HG03442 (cell line): ENCODE data around the gene STX8.
"Not testable (repeated sequence)": the region's sequence is repeated elsewhere in the genome, so short reads cannot be mapped to it uniquely, and the experiment has no call there.

Source experiments
- ATAC-seq: cut with Tn5 transposase; IDR thresholded peaks from one replicate; pipeline ENCODE4 v1.9.1; 2021; ENCODE audit warnings: mild to moderate bottlenecking, moderate library complexity; ENCODE audit not compliant: unreplicated experiment

The STX8 gene

GRCh38 chr17:9355231-9355630 lies 220.4 kb downstream of the STX8 start:
- ATAC-seq, result not testable (repeated sequence)

DNA sequence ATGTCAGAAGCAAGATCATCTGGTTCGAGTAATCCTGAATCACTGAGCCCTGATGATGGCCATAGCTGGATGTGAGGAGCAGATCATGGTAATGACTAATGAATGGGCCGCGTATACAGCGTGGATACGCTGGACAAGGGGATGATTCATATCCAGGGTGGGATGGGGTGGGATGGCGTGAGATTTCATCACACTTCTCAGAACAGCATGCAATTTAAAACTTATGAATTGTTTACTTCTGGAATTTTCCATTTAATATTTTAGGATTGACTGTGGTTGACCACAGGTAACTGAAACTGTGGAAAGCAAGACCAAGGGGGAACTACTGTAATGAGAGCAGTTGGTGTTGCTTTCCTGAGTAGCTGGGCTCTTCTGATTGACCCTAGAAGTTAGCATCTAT lies 225.5 kb downstream of the STX8 start:
- no peak for ATAC-seq

DNA sequence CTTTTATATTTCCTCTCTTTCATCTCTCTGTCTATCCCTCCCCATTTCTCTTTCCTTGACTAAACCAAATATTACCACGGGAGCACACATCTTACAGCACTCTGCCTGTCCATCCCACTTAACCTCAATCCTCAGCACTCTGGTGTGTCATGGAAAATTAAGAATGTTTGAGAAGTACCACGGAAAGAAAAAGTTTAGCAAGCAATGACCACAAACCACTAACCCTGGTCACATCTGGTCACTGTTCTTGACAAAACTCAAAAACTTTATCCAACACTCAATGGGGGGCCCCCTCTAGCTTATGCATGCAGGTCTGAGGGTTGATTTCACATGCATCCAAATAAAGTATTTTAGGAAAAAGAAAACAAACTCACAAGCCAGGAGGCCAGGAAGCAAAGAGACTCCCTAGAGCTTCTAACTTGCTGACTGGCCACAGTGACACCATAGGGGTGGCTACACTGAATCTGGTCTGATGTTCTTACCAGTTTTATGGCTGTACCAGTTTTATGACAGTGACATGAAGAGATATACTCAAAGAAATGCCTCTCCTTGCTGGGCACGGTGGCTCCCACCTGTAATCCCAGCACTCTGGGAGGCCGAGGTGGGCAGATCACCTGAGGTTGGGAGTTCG lies 229.2 kb downstream of the STX8 start:
- ATAC-seq, result no peak

GRCh38 chr17:9343516-9343915 lies 232.1 kb downstream of the STX8 start:
- ATAC-seq, result no peak

DNA sequence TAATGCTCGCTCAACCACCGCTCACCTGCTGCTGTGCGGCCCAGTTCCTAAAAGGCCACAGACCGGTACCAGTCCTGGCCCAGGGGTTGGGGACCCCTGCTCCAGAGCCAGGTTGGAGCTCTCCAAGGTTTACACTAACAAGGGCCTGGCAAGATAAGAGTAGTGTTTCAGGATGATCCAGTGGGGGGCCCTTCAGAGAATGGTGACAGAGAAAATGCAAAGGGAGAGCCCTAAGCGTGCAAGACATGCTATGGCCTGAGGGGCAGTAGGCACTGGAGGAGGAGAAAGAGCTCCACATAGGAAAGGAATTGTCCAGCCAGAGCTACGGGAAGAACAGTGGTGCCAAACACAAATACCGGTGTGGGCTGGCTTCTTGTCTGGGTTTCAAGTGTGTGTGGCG lies 233.4 kb downstream of the STX8 start:
- no peak for ATAC-seq

DNA sequence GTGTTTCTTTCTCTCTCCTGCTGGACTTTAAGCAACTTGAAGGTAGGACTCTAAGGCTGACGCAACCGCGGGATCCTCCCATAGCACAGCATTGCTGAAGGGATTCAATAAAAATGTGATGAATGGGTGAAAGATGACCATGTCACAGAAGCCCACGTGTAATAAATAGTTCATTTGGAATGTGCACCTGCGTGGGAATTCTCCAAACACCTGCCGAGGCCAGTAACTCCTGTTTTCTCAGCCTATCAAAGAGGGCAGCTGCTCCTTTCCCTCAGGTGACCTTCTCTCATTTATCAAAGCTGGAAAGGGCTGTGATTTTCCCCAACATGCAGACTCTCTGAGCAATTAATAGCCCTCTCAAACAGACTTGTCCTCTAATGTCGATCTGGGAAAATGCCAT lies 235.7 kb downstream of the STX8 start:
- ATAC-seq, result no peak

DNA sequence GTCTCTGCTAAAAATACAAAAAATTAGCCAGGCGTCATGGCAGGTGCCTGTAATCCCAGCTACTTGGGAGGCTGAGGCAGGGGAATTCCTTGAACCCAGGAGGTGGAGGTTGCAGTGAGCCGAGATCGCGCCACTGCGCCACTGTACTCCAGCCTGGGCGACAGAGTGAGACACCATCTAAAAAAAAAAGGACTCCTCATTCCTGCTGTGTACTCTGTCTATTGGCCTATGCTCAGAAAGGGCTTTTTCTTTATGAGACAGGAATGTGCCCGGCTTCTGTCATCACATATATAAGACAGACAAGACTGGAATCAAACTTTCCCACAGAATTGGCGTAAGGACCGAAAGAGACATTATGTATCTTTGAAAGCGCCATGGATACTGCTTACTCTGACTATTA lies 236.1 kb downstream of the STX8 start:
- ATAC-seq, result not testable (repeated sequence)

GRCh38 chr17:9336817-9337216 lies 238.8 kb downstream of the STX8 start:
- ATAC-seq, result no peak

GRCh38 chr17:9334536-9335446 lies 240.8 kb downstream of the STX8 start:
- no peak for ATAC-seq

- no peak for ATAC-seq
Observed at GRCh38 chr17:9332132-9332494, 243.5 kb downstream of the STX8 start.

DNA sequence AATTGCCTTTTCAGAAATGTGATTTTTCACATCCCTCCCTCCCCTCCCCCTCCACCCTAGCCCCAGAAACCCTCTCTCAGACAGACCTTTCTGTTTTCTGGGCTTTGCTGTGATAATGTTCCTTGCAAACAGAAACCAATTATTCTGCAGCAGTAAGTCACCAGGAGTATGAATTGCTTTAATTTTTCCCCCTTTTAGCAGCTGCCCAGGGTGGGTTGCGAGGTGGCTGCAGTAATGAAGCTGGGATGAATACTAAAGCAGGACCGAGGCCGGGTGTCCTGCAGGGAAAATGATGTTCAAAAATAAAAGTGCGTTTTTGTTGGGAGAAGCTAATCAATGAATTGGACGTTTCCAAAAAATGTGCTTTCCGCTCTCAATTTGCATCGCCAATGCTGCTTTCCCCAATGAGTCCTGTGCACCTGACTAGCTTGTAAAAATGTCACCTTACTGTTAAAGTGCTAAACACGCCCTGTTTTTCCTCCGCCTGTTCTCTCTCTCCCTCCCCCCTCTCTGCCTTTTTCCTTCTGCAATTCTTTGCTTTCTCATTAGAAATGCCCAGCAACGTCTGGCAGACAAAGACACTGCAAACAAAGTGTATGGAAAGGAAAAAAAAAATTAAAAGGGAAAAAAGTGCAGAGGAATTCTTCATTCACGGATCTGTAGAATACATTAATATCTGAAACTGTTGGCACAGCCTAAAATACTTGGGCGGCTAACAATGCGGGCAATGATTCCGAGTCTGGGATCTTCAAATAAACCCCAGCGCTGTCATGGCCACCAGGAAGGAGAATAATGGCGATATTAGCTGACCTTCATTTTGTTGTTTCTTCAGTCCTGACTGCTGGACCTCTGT lies 244.1 kb downstream of the STX8 start:
- ATAC-seq, result no peak

- no peak for ATAC-seq
Observed at GRCh38 chr17:9330611-9331271, 244.9 kb downstream of the STX8 start.

GRCh38 chr17:9330141-9330540 lies 245.5 kb downstream of the STX8 start:
- ATAC-seq, result no peak

GRCh38 chr17:9329251-9329921 lies 246.2 kb downstream of the STX8 start:
- ATAC-seq, result no peak

DNA sequence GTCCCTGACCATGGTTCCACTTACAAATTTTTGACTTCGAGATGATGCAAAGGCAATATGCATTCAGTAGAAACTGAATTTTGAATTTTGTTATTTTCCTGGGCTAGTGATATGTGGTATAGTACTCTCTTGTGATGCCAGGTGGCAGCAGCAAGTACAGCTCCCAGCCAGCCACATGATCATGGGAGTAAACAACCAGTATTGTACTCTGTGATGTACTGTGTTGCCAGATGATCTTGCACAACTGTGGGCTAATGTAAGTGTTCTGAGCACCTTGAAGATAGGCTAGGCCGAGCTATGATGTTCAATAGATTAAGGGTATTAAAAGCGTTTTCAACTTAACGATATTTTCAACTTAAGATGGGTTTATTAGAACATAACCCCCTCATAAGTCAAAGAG lies 250.8 kb downstream of the STX8 start:
- no peak for ATAC-seq

DNA sequence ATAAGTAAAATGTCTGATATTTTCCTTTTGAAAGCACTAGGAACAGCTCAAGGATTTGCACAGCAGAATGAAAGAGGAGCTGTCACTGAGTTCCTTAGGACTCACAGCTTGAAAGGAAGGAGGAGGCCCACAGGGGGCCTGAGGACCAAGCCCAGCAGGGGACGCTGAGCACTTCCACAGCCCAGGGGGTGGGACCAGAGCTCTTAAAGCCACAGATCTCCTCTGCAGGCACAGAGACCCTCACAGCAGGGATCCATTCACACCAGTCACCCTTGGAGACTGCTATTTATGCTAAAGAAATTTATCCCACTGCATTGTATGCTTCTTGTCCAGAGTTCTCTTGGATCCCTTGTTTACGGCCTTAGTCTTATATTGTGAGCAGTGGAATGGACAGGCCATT lies 253.3 kb downstream of the STX8 start:
- ATAC-seq, result no peak

GRCh38 chr17:9321890-9322289 lies 253.7 kb downstream of the STX8 start:
- ATAC-seq, result no peak

DNA sequence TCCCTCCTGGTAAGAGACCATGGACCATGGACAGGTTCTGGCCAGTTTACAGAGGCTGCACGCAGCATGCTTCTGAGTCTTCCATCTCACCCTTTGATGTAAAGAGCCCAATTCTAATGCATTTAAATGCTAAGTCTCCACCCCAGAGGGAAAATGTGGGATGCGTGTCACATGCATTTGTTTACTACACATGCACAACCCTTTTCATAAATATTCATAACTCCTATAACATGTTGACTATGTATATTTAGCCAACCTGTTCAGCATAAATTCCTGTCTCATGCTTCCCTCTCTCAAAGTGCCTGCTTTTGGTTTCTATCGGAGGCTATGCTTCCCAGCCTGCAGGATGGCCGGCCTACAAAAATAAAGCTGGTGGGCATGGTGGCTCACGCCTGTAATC lies 260.3 kb downstream of the STX8 start:
- ATAC-seq, result no peak

GRCh38 chr17:9313346-9313745 lies 262.3 kb downstream of the STX8 start:
- ATAC-seq, result no peak

DNA sequence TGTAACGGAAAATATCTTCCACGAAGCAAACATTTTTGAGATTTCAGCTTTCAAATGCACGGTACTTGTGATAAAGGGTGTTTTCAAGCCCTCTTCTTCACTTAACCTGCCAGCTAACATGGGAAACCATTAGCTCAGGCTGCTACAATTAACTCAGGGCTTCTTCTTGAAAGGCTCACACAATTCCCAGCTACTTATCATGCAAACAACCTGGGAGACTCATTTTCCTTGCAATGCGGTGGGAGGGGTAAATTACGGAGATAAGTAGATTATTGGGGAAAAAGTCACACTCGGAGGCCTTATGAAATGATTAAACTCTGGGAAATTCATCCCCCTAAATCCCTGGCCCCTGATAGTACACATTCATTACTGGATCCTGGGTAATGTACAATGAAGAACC lies 266.4 kb downstream of the STX8 start:
- no peak for ATAC-seq
